ENCODE measurements around the gene NUP43.
"Not testable (repeated sequence)": the region's sequence is repeated elsewhere in the genome, so short reads cannot be mapped to it uniquely, and the experiment has no call there.

NUP43 gene

DNA sequence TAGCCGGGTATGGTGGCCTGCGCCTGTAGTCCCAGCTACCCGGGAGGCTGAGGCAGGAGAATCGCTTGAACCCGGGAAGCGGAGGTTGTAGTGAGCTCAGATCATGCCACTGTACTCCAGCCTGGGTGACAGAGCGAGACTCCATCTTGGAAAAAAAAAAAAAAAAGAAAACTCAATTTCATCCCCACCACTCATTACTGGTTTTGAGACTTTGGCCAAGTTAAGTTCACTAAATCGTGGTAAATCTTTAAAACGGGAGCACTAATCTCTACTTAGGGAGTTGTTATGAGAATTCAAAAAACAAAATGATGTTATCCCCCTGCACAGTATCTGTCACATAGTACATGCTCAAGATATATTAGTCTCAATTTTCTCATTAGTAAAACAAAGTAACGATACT lies 1.1 kb downstream of the NUP43 start:
- not testable (repeated sequence) for DNase-seq

DNA sequence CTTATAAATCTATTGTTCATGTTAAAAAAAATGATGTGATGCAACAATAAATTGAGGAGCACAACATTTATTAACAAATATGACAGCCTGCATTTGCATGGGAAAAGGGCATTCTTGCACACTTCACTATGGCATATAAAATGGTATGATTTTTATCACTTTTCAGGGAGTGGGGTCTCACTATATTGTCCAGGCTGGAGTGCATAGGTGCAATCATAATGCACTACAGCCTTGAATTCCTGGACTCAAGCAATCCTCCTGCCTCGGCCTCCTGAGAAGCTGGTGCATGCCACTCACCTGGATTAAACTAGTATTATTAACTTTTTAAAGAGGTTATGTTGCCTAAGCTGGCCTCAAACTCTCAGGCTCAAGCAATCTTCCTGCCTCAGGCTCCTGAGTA lies 11.4 kb downstream of the NUP43 start:
- DNase-seq = no peak

DNA sequence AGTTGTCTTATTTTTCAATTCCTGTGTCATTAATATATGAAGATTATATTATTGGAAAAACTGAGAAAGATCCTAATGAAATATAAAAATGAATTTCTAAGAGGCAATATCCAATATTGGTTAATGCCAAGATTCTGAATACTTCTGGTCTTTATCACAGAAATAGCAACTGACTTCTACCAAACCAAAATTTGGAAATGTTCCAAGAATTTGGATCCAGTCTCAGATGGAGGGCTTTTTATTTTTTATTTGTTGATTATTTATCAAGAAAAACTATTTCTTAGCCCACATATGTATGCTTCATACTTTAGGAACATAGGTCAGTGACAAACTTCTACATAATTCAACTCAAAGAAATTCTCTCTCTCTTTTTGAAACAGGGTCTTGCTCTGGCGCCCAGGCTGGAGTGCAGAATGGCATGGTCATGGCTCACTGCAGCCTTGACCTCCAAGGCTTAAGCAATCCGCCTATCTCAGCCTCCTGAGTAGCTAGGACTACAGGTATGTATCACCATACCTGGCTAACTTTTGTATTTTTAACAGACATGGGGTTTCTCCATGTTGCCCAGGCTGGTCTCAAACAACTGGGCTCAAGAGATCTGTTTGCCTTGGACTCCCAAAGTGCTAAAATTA lies 13.1 kb downstream of the NUP43 start:
- DNase-seq = no peak

DNA sequence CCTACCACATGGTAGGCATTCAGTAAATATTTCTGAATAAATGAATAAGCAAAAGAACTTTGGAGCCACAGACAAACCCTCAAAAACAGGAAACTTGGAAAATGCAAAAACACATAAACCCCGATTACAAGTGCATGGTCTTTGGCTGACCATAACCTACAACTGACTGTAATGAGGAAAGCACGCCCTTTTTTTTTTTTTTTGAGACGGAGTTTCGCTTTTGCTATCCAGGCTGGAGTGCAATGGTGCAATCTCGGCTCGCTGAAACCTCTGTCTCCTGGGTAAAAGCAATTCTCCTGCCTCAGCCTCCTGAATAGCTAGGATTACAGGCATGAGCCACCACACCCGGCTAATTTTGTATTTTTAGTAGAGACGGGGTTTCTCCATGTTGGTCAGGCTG lies 16.5 kb downstream of the NUP43 start:
- DNase-seq = no peak

DNA sequence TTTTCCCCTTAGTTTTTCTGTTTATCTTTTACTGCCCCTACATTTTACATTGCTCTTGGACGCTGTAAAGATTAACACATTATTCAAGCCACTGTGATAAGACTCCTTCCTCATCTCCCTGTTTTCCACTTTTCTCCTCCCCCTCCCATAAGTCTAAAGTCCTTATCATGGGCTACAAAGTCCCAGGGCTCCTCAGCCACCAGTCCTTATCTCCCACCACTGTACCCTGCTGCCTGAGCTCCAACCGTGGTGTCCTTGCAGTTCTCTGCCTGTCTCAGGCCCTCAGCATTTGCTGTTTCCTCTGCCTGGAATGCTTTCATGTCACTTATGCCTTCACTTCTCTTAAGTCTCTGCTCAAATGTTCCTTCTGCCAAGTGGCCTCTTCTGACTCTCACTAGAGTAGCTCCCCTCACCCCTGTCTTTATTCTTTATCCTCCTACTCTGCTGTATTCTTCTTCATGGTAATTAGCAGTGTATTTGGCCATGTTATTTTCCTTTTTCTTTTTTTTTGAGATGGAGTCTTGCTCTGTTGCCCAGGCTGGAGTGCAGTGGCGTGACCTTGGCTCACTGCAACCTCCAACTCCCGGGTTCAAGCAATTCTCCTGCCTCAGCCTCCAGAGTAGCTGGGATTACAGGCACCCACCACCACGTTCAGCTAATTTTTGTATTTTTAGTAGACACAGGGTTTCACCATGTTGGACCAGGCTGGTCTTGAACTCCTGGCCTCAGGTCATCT lies 17.7 kb downstream of the NUP43 start:
- no peak for DNase-seq

DNA sequence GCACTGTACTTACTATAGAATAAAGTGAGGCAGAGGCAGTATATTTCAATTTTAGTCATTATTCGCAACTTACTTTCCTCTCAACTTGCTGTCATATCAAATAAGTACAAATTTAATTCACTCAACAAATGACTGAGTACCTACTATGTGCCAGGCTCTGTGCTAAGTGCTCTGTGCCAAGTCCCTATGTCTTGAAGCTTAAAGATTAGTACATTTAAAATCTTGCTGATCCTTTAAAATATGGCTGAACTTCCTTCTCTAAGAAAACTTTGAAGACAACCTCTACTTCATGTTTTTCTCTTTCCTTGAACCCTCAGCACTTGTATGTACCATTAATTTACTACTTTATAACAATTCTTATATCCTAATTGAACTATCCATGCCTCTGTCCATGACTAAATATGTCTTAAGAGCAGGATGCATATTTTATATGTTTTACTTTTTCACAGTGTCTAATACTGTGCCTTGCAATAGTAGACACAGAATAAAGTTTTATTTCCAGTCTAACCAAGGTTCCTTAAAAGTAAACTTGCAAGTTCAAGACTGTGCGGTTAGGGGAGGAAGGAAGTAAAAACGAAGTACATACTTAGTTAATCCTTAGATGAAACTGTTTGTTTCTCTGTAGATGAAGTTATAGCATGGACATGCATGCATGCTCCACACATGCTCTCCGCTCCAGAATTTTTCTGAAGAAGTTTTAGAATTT lies 18.4 kb downstream of the NUP43 start:
- no peak for DNase-seq

DNA sequence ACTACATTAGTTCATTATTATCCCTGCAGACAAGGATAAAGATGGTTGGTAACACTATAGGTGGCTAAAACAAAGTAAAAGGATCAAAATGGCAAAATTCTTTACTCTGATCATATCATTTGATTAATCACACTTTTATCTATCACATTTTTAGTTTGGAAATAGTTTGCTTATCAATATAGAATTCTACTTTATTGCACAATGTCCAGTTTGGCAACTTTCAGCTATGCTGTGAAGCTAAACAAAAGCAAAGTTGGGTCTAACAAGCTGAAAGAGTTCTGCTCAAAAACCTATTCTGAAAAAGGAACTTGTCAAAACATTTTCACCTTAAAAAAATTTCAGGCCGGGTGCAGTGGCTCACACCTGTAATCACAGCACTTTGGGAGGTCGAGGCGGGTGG lies 20.5 kb downstream of the NUP43 start:
- DNase-seq = no peak

DNA sequence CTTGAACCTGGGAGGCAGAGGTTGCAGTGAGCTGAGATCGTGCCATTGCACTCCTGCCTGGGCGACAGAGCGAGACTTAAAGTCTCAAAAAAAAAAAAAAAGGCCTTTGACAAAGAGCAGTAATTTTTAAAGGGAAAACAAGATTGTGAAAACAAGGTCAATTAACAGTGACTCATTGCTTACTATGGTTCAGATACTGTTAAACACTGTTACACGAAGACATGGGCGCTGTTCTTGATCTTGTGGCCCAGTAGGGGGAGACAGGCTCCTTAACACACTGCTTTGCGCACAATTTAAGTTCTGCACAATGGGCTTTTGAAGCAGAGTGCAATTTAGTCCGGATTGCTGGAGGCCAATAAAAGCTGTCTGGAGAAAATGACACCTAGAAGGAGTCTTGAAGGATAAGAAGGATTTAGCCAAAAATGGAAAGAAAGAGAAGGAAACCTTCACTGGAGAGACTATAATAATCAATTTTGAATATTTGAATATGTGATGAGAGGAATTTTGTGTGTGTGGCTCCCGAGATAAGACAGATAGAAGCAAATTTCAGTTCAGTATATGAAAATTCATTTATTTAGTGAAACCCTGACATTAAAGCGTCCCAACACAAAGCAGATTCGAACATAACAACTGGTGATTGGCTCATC lies 22.4 kb downstream of the NUP43 start:
- peak; percentile 61 for DNase-seq

DNA sequence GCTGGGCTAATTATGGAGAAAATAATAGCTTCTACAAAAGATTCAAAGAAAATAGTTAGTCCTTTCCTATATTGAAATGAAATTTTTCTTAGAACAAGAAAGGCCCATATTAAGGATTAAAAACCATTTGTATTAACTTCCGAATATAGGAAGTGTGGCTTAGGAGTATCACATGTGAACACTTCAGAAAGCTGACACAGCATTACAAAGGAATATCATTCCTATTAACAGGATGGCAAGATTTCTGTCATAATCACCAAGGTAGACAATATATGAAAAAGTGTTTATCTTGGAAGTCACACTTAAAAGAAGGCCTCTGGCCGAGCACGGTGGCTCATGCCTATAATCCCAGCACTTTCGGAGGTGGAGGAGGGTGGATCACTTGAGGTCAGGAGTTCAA lies 23.1 kb downstream of the NUP43 start:
- no peak for DNase-seq

DNA sequence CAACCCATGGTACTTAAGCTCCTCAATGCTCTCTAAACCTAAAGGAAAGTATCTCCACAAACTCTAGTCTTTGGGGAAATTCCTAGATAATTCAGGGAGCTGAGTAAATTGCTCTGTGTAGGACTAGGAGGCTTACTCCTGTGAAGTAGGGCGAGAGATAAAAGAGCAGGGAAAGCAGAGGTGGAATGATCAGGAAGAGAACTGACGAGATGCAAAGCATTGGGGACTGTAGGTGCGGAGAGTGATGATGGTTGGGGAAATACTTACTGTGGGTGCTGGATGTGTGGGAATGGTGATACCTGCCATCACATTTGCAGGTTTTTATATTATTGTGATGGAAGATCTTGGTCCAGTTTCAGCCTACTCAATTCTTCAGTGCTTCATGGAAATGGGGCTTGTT lies 26.8 kb downstream of the NUP43 start:
- no peak for DNase-seq

DNA sequence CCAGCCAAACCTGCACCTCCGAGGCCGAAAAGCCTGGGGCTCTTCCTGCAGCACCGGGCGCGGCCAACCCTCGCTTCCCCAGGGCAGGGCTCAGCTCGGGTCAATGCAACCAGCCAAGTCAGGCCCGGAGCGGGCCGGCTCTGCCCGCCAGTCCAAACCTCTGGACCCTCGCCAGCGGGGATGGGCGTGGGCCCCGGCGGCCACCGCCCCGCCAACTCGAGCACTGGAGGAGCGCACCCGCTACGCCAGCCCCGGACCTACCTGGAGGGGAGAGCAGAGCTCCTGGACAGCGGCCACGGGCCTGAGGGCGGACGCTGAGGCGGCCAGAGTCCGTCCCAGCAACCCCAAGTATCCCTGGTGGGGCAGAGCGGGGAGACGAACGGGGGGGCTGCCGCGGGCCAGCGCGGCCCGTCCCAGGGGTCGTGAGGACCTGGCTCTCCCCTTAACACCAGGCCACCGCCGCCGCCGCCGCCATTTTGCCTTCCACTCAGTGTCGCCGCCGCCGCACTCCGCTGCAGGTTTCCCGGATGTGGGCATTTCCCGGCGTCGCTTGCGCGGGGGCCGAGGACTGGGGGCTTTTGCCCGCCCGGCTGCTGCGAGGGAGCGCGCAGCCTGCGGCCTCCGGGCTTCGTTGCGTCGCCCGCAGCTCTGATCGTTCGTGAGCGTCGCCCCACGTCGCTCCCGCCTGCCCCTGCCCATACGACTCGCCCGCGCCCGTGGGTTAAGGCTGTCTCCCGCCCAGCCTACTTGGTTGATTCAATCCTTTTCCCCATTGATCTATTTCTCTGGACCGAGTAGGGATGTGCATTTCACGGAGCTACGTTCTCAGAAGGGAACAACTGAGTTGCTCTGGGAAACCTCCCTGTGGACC lies 28.5 kb downstream of the NUP43 start, which contains the start of gene LATS1:
TSS of gene LATS1 (minus strand) at position 514 of the 871 bp plus-strand sequence. CDS start 15,975 bp downstream, outside the sequence.
- DNase-seq = peak; percentile 83

DNA sequence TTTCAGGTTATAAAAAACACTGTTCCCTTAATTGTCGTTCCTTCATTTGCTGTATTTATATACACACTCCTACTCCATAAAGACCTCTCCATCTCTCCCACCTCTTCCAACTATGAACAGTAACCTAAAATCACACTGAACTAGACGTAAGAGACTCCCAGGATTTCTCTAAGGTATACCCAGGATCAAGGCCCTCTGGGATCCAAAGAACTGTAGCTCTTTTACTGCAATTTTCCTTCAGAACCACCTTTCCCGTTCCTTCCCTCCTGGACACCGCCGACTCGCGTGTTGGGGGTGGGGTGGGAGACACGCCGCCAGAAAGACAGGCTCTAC lies 29.1 kb downstream of the NUP43 start:
- no peak for DNase-seq

DNA sequence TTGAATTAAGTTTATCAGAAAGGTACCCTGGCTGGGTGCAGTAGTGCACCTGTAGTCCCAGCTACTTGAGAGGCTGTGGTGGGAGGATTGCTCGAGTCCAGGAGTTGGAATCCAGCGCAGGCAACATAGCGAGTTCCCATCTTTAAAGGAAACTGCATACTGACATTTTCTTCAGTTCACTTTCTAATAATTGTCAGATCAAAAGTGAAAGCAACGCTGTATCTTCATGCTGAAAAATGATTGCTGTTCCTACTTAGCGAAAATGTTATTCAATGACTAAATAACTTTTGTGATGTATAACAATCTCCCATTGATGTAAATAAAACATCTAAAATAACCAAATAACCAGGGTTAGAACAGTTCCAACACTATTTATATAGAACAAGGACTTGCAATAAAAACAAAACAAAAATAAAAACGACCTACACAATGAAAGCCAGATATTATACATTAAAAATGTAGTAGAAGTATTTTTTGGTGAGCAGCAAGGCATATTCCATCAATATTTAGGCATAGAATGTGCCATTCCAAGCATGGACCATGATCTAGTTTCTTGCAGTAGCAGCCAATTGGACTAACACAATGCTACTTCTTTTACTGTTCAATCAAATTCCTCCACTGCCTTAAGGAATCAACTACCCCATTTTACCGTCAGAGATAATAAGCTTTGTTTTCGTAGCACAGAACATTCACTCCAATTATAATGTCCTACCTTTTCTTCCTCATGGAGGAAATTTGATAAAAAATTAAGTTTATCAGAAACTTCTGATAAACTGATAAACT lies 30.0 kb downstream of the NUP43 start:
- DNase-seq = no peak

DNA sequence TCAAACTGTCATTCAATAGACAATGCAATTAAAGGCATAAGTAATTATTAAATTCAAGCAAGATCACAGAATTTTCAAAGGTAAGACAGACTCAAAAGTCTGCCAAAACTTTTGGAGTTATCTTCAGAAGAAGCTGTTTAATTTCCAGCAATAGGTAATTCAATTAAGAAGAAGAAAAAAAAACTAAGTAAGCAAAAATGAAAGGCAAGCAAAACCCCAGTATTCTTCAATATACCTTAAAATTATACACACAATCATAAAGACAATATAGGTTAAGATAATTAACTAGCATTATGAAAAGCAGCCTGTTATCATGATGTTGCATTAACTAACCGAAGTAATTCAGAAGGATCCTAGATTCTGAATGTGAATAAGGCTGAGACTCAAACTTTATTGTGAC lies 31.9 kb downstream of the NUP43 start:
- no peak for DNase-seq

DNA sequence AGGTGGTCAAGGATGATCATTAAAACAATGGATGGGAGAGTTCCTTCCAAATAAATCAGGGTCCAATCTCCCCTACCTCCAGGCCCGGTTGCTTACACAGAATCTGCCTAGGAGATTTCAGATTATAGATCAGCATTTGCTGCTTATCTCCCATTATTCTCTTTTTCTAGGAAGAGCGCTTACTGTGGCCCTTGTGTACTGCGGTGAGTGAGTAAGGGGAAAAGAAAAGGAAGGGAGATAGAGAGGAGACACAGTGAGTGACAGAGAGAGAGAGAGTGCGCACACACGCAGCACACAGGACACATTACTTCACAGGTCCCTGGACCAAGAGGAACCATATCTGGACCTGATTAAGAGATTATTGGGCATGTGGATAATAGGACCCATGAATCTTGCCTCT lies 34.6 kb downstream of the NUP43 start:
- DNase-seq = no peak

DNA sequence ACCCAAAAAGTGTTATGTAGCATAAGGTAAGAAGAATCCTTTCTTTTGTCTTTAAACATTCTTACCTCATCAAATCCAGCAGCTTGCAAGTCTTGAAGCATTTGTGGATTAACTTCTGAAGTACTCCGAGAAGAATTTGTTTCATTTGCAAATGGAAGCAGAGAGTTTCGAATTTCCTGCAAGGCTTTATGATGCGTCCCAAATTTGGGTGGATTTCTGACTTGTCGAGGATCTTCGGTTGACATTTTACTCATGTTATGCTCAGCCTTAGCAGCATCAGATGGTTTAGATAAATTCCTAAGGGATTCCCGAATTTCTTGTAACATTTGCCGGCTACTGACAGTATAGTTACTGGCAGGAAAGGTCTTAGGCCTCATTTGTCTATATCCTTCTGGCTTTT lies 44.6 kb downstream of the NUP43 start:
- peak; percentile 58 for DNase-seq

DNA sequence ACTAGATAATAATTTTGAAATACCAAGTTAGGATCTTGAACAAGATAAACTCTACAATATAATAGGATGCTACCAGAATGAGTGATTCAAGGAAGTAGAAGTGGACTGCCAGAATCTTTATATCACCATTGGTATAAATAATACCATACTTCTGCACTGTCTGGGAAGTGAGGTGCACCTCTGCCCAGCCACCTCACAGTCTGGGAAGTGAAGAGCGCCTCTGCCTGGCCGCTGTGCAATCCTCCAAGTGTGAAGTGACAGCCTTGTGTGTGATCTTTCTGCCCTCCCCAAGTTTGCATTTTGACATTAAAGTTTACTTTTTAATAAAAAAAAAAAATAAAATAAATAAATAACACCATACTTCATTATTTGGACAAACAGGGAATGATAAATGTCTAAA lies 47.2 kb downstream of the NUP43 start:
- no peak for DNase-seq

DNA sequence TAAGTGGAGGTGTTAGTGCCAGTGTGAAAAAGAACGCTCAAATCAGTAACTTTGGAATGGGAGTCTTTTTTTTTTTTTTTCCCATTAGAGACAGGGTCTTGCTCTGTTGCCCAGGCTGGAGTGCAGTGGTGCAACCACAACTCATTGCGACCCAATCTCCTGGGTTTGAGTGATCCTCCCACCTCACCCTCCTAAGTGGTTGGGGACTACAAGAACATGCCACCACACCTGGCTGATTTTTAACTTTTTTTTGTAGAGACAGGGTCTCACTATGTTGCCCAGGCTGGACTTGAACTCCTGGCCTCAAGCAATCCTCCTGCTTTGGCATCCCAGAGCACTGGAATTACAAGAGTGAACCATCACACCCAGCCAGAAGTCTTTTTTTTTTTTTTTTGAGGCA lies 48.2 kb downstream of the NUP43 start:
- DNase-seq = no peak

DNA sequence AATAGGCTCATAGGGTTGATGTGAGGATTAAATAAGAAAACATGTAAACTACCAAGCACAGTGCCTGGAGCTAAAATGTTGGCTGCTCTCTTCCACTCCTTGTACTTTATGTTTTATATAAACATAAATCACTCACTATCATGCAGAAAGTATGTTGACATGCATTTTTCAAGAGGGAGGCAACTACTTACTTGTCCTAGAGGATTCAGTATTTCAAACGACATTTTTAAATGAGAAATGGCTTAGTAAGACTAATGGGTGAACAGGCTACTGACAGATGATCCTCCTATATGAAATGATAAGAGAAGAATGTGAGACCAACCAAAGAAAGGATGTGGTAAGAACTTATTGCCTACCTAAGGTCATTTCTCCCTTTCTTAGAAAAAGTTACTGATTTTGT lies 49.4 kb downstream of the NUP43 start:
- peak; percentile 51 for DNase-seq

DNA sequence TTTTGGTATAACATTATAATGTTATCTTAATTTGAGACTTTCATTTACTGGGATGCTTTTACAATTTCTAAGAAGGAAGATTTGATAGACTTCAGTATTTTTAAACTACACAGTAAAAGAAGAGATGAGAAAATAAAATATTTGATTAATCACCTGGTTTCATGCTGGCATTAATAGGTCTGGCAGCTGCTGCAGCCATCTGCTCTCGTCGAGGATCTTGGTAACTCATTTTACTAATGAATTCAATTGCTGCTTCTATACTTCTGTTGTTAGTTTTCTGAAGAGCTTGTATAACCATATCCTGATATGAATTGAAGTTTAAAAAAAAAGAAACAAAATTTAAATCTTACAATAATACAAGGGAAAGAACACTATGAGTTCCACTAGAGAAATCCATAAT lies 51.4 kb downstream of the NUP43 start:
- no peak for DNase-seq

DNA sequence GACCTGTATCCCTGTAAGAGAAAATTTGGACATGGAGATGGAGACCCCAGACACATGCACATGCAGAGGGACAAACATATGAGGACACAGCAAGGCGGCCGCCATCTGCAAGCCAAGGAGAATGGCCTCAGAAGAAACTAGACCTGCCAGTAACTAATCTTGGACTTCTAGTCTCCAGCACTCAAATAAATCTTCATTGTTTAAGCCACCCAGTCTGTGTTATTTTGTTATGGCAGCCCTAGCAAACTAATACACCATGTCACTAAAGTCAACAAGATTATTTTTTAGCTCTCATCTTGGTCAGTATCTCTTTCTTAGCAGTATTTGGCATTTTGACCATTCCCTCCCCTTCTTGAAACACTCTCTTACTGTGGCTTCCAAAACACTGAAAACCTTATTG lies 55.1 kb downstream of the NUP43 start:
- DNase-seq = no peak

DNA sequence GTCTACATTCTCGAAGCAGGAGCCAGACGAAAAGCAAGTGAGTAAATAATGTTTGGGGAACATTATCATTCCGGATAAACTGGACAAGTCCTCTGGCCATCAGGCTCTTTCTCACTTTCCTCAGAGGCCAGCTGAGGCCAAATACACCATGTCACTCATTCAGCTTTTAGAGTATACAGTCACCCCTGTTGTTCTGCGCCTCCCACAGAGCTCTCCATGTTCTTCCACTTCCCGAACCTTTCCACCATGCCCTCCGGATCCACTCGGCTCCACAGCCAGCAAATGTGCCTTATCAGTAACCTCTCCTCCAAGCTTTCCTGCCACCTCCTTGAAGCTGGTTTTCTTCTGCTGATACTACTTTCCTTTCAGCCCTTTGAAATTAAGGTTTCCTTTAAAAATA lies 60.1 kb downstream of the NUP43 start:
- no peak for DNase-seq

All from fibroblast of upper back skin (primary cell).